ENCODE measurements around the gene LIMA1. TPM values are rescaled to one million over a fixed set of nuclear protein-coding genes. Genes with fewer than 3 reads are reported as not detected.

Gene LIMA1
- total and polyA plus RNA-seq, 2 of the 4 experiments (the other 2 are of a cell fraction) = 126 to 163 TPM

DNA sequence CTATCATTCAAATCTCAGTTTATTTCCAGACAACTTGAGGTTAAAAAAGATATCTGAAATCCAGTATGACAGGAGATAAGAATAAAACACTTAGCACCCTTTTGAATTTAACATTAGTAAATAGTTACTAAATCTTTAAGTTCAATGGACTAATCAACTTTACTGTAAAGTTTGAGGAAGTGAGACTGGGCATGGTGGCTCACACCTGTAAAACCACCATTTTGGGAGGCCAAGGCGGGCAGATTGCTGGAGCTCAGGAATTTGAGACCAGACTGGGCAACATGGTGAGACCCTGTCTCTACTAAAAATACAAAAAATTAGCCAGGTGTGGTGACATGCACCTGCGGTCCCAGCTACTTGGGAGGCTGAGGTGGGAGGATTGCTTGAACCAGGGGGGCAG is 75.9 kb downstream of the LIMA1 start:
- ChIA-PET CTCF (interaction anchor here (0.9 kb wide), 1 partner anchor 32 kb away, joined by 3 read pairs; no protein-coding TSS in a partner anchor), POLR2A (ENCODE audit: unreplicated experiment) (no interaction called here)
- no peak for ATAC-seq (ENCODE audit: low read depth)
- Histone ChIP-seq H2BK15ac (ENCODE audit: low read depth, low read length) (no peak overlapping the region), H3K9me1 (ENCODE audit: insufficient read depth, low read length) (peaks cover 12% of the 10 kb centered on the region), H3K4me1 (ENCODE audit: control insufficient read depth, insufficient read depth, low read length) (peaks cover 9% of the 10 kb centered on the region; the same call in 1 of the 2 replicates), H3K18ac (ENCODE audit: low read depth, low read length) (no peak overlapping the region), H4K20me1 (ENCODE audit: insufficient read depth, low read length) (peaks cover 42% of the 10 kb centered on the region), H3K23ac (ENCODE audit: low read depth, low read length) (no peak overlapping the region), H4K5ac (ENCODE audit: low read depth, low read length) (no peak overlapping the region), H4K8ac (ENCODE audit: low read depth in 2 of 2, low read length in 2 of 2) (no peak overlapping the region), H3K9me3 (ENCODE audit: control insufficient read depth, insufficient read depth, low read length) (no peaks in the 10 kb centered on the region), H2AK9ac (replicated peaks; ENCODE audit: low read depth, low read length, poor library complexity) (no peak overlapping the region), H2AK5ac (ENCODE audit: low read depth, low read length) (no peak overlapping the region), H3K56ac (ENCODE audit: extremely low read depth, insufficient read depth, low read length) (no peak overlapping the region), H3K36me3 (ENCODE audit: control insufficient read depth, insufficient read depth, low read length) (peaks cover 42% of the 10 kb centered on the region), H2BK20ac (ENCODE audit: low read depth, low read length) (no peak overlapping the region), H3K9ac (ENCODE audit: low read depth, low read length) (no peak overlapping the region), H3K27ac (ENCODE audit: insufficient read depth, low read length) (no peak overlapping the region), H3K14ac (replicated peaks; ENCODE audit: low read depth, low read length) (no peak overlapping the region), H3K27me3 (ENCODE audit: control insufficient read depth, insufficient read depth, low read length) (no peaks in the 10 kb centered on the region), H3K4me3 (ENCODE audit: insufficient read depth, low read depth, low read length) (no peak overlapping the region), H3K4ac (ENCODE audit: low read depth, low read length) (no peak overlapping the region), H2AFZ (replicated peaks; ENCODE audit: low read length, poor library complexity) (no peak overlapping the region), H2BK120ac (ENCODE audit: low read depth, low read length) (no peak overlapping the region), H2BK5ac (ENCODE audit: low read depth, low read length, poor library complexity, severe bottlenecking) (no peak overlapping the region), H3K4me2 (ENCODE audit: low read depth, low read length) (no peak overlapping the region), H4K91ac (ENCODE audit: insufficient read depth, low read depth, low read length) (no peak overlapping the region), H3K79me1 (ENCODE audit: low read depth in 1 of 2, low read length in 2 of 2) (peaks cover 25 to 73% of the 10 kb centered on the region in 2 experiments)
- dilution Hi-C loops (cut with HindIII; ENCODE audit: low sequenced_read_pairs, unreplicated experiment) (no loop called here), in situ Hi-C loops (cut with MboI; ENCODE audit: low sequenced_read_pairs) (loop anchor here (10.0 kb wide), 1 partner anchor 107 kb away; no protein-coding TSS in a partner anchor), intact Hi-C loops (cut with micrococcal nuclease) (no loop called here)
- no peak for DNase-seq
- TF ChIP-seq MXI1 (IDR thresholded peaks at IDR 0.05; ENCODE audit: borderline replicate concordance, low read depth, low read length) (no peak), MAFK (IDR thresholded peaks at IDR 0.05; ENCODE audit: low read depth, low read length) (no peak), MAZ (IDR thresholded peaks at IDR 0.05; ENCODE audit: borderline replicate concordance, low read depth, low read length) (no peak)
- BruUV-seq (replicated peaks) = no TSS peak
- WGBS, 2 experiments (ENCODE audit: extremely low coverage in 2 of 2, insufficient read length in 1 of 2) = no CpG with 5 or more reads among the region's 2 CpGs

Data from IMR-90 (cell line).